DOHH2 (cell line): ENCODE results near the gene C3AR1.
"Not testable (repeated sequence)": the region's sequence is repeated elsewhere in the genome, so short reads cannot be mapped to it uniquely, and the experiment has no call there.

Source experiments
- H3F3A ChIP-seq: fragments of 200-600 bp; sonication (generic), shearing (Covaris generic); 2 replicates; pipeline ENCODE4 v1.6.0; 2016; ENCODE audit warnings: antibody characterized with exemption, mild to moderate bottlenecking; ENCODE audit not compliant: control insufficient read depth, insufficient read depth
- H3K27ac ChIP-seq: fragments of 200-600 bp; sonication (generic); 2 replicates; pipeline ENCODE4 v1.5.1; 2014; ENCODE audit warnings: low read depth, mild to moderate bottlenecking, low read length, moderate library complexity
- H3K27me3 ChIP-seq: fragments of 200-600 bp; sonication (generic); 2 replicates; pipeline ENCODE4 v1.6.1; 2014; ENCODE audit warnings: mild to moderate bottlenecking, low read length, mixed read lengths; ENCODE audit not compliant: control insufficient read depth
- H3K36me3 ChIP-seq: fragments of 200-600 bp; sonication (generic); 2 replicates; pipeline ENCODE4 v1.6.1; 2014; ENCODE audit warnings: mild to moderate bottlenecking, low read length, moderate library complexity, mixed read lengths; ENCODE audit not compliant: control insufficient read depth
- H3K4me1 ChIP-seq: fragments of 200-600 bp; sonication (generic); 2 replicates; pipeline ENCODE4 v1.6.1; 2014; ENCODE audit warnings: mild to moderate bottlenecking, low read length, mixed read lengths; ENCODE audit not compliant: control insufficient read depth
- H3K4me2 ChIP-seq: fragments of 200-600 bp; sonication (generic); 2 replicates; pipeline ENCODE4 v1.6.0; 2014; ENCODE audit warnings: mild to moderate bottlenecking, low read length, moderate library complexity
- H3K4me3 ChIP-seq: fragments of 200-600 bp; sonication (generic); 2 replicates; pipeline ENCODE4 v1.5.1; 2014; ENCODE audit warnings: mild to moderate bottlenecking, low read length, mixed read lengths
- H3K79me2 ChIP-seq: fragments of 200-600 bp; sonication (generic); 2 replicates; pipeline ENCODE4 v1.6.1; 2014; ENCODE audit warnings: mild to moderate bottlenecking, low read length, mixed read lengths; ENCODE audit not compliant: control insufficient read depth
- H3K9me2 ChIP-seq: fragments of 200-600 bp; sonication (generic); replicated peaks from 2 replicates; pipeline ENCODE4 v1.6.1; 2014; ENCODE audit warnings: mild to moderate bottlenecking, low read length, mixed read lengths; ENCODE audit not compliant: control insufficient read depth
- H3K9me3 ChIP-seq: fragments of 200-600 bp; sonication (generic); 2 replicates; pipeline ENCODE4 v1.6.1; 2014; ENCODE audit warnings: antibody characterized with exemption, low read length, mixed read lengths; ENCODE audit not compliant: control insufficient read depth, insufficient read depth
- H4K20me1 ChIP-seq: fragments of 200-600 bp; sonication (generic); 2 replicates; pipeline ENCODE4 v1.6.0; 2014; ENCODE audit warnings: low read depth, mild to moderate bottlenecking, antibody characterized with exemption, low read length, moderate library complexity; ENCODE audit not compliant: control insufficient read depth, insufficient read depth
- CTCF ChIP-seq: fragments of 200-600 bp; sonication (generic); IDR thresholded peaks from one replicate; pipeline ENCODE4 v1.5.1; 2014; ENCODE audit warnings: antibody characterized with exemption, mild to moderate bottlenecking, low read depth, low read length; ENCODE audit not compliant: poor library complexity, severe bottlenecking
- EZH2phosphoT487 ChIP-seq: fragments of 200-600 bp; sonication (generic); IDR thresholded peaks from 2 replicates; pipeline ENCODE4 v1.6.1; 2017; ENCODE audit warnings: borderline replicate concordance, mild to moderate bottlenecking, antibody characterized with exemption, low read length, moderate library complexity, mixed read lengths

Gene C3AR1

GRCh38 chr12:8065991-8066594, at the start of gene C3AR1:
C3AR1 (minus strand) TSS chr12:8066359; CDS start chr12:8060185, 6,174 bp downstream.
- Histone ChIP-seq H3K79me2 (no peaks in the 10 kb centered on the region), H3K27me3 (0 out of 2 replicates have a peak, but pooled peaks cover 4% of the 10 kb centered on the region), H3K27ac (no peak within 1 kb of the TSS), H3K4me3 (peak within 1 kb of the TSS; percentile 50), H3K9me3 (no peaks in the 10 kb centered on the region), H3F3A (no peaks in the 10 kb centered on the region), H4K20me1 (no peaks in the 10 kb centered on the region), H3K4me2 (peak within 1 kb of the TSS; percentile 63), H3K4me1 (peaks cover 25% of the 10 kb centered on the region), H3K9me2 (no peaks in the 10 kb centered on the region), H3K36me3 (no peaks in the 10 kb centered on the region)
- TF ChIP-seq CTCF (no peak), EZH2phosphoT487 (no peak)

- not testable (repeated sequence) for H3K4me2 ChIP-seq
Measured at GRCh38 chr12:8113117-8113516, 47.0 kb upstream of the C3AR1 start.

GRCh38 chr12:8108808-8109398, 42.7 kb upstream of the C3AR1 start:
- Histone ChIP-seq H3K36me3 (no peaks in the 10 kb centered on the region), H3K4me3 (no peak overlapping the region), H3K79me2 (no peaks in the 10 kb centered on the region), H3K27ac (no peak overlapping the region), H3F3A (no peaks in the 10 kb centered on the region), H3K4me2 (peak overlapping the region; percentile 14; the same call in 1 of the 2 replicates), H3K27me3 (no peaks in the 10 kb centered on the region), H3K4me1 (peaks cover 3% of the 10 kb centered on the region; the same call in 1 of the 2 replicates), H3K9me3 (no peaks in the 10 kb centered on the region), H3K9me2 (no peaks in the 10 kb centered on the region), H4K20me1 (no peaks in the 10 kb centered on the region)
- TF ChIP-seq EZH2phosphoT487 = no peak
- peak; percentile 95 for TF ChIP-seq CTCF

More at GRCh38 chr12:8113117-8113516, 47.0 kb upstream of the C3AR1 start:
- H3K27me3 ChIP-seq, H3K36me3 ChIP-seq, H3K4me1 ChIP-seq, H3K27ac ChIP-seq, H3K9me2 ChIP-seq, H3K4me3 ChIP-seq, H3K79me2 ChIP-seq, H3K9me3 ChIP-seq, H4K20me1 ChIP-seq, H3F3A ChIP-seq: not testable (repeated sequence)

GRCh38 chr12:8099235-8099634, 33.1 kb upstream of the C3AR1 start:
- H3K9me3 ChIP-seq = no peaks in the 10 kb centered on the region
- H3K4me1 ChIP-seq = no peaks in the 10 kb centered on the region
- peaks cover 29% of the 10 kb centered on the region for H3K36me3 ChIP-seq
- H3F3A ChIP-seq = peaks cover 5% of the 10 kb centered on the region; the same call in 1 of the 2 replicates
- no peak for TF ChIP-seq CTCF
- TF ChIP-seq EZH2phosphoT487 = no peak
- H3K27me3 ChIP-seq = no peaks in the 10 kb centered on the region
- no peak overlapping the region for H3K4me3 ChIP-seq
- H4K20me1 ChIP-seq = no peaks in the 10 kb centered on the region
- H3K4me2 ChIP-seq = no peak overlapping the region
- H3K79me2 ChIP-seq = no peaks in the 10 kb centered on the region
- no peaks in the 10 kb centered on the region for H3K9me2 ChIP-seq
- no peak overlapping the region for H3K27ac ChIP-seq
